ENCODE data around the gene TRIM8. TPM values are rescaled to one million over a fixed set of nuclear protein-coding genes. Genes with fewer than 3 reads are reported as not detected.

TRIM8 gene
- total and polyA plus RNA-seq, 4 donors, result 81.5 to 173 (median 120) TPM

DNA sequence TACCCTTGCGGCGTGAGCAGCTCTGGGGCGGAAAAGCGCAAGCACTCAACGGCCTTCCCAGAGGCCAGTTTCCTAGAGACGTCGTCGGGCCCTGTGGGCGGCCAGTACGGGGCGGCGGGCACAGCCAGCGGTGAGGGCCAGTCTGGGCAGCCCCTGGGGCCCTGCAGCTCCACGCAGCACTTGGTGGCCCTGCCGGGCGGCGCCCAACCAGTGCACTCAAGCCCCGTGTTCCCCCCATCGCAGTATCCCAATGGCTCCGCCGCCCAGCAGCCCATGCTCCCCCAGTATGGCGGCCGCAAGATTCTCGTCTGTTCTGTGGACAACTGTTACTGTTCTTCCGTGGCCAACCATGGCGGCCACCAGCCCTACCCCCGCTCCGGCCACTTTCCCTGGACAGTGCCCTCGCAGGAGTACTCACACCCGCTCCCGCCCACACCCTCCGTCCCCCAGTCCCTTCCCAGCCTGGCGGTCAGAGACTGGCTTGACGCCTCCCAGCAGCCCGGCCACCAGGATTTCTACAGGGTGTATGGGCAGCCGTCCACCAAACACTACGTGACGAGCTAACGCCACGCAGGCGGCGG, 12.6 kb downstream of the TRIM8 start:
- ATAC-seq (ENCODE audit: insufficient read depth, low FRiP score), result no peak
- H3K27ac ChIP-seq (ENCODE audit: low read depth in 1 of 2, low read length in 1 of 2), result peak overlapping the region in 1 of 2 donors; percentile 78
- peaks cover 21 to 46% (median 33%) of the 10 kb centered on the region in 4 donors for H3K36me3 ChIP-seq (ENCODE audit: control insufficient read depth in 4 of 4, insufficient read depth in 4 of 4, low read length in 4 of 4)
- H3K27me3 ChIP-seq (ENCODE audit: control insufficient read depth in 3 of 3, insufficient read depth in 3 of 3, low read length in 2 of 3), result no peaks in the 10 kb centered on the region
- TF ChIP-seq, protein P1, sequence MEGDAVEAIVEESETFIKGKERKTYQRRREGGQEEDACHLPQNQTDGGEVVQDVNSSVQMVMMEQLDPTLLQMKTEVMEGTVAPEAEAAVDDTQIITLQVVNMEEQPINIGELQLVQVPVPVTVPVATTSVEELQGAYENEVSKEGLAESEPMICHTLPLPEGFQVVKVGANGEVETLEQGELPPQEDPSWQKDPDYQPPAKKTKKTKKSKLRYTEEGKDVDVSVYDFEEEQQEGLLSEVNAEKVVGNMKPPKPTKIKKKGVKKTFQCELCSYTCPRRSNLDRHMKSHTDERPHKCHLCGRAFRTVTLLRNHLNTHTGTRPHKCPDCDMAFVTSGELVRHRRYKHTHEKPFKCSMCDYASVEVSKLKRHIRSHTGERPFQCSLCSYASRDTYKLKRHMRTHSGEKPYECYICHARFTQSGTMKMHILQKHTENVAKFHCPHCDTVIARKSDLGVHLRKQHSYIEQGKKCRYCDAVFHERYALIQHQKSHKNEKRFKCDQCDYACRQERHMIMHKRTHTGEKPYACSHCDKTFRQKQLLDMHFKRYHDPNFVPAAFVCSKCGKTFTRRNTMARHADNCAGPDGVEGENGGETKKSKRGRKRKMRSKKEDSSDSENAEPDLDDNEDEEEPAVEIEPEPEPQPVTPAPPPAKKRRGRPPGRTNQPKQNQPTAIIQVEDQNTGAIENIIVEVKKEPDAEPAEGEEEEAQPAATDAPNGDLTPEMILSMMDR (IDR thresholded peaks at IDR 0.05; ENCODE audit: control extremely low read depth, extremely low read depth), result no peak
- no peaks in the 10 kb centered on the region for H3K9me3 ChIP-seq (ENCODE audit: control insufficient read depth in 4 of 4, insufficient read depth in 3 of 4, low read length in 3 of 4)
- WGBS, 2 donors, result 82 to 91% methylated on average over 40 to 42 of the region's 42 CpGs
- H3K4me3 ChIP-seq, result no peak overlapping the region
- peaks cover 0 to 44% (median 19%) of the 10 kb centered on the region in 5 donors for H3K4me1 ChIP-seq (ENCODE audit: control insufficient read depth in 5 of 5, insufficient read depth in 5 of 5, low read length in 5 of 5)
- DNase-seq, result no peak
- H3K9ac ChIP-seq (ENCODE audit: insufficient read depth in 1 of 2, low read length in 2 of 2), result no peak overlapping the region

DNA sequence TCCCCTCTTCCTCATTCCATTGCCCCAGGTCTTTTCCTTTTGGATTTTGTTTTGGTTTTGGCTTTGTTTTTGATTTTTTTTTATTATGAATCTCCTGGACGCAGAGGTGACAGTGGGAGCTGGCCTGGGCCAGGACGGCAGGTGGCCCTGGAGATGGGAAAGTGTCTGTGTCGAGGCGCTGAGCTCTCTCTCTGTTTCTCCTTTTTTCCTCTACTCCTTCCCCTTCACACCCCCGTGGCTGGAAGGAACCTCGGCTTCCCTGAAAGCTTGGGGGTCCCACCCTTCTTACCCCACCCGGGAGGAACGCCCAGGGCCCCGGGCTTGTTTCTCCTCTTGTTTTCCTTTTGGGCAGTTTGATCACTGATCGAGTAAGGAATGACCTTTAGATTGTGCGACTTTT, 13.2 kb downstream of the TRIM8 start:
- no peak for DNase-seq
- no peak for ATAC-seq (ENCODE audit: insufficient read depth, low FRiP score)
- peaks cover 0 to 40% (median 19%) of the 10 kb centered on the region in 5 donors for H3K4me1 ChIP-seq (ENCODE audit: control insufficient read depth in 5 of 5, insufficient read depth in 5 of 5, low read length in 5 of 5)

DNA sequence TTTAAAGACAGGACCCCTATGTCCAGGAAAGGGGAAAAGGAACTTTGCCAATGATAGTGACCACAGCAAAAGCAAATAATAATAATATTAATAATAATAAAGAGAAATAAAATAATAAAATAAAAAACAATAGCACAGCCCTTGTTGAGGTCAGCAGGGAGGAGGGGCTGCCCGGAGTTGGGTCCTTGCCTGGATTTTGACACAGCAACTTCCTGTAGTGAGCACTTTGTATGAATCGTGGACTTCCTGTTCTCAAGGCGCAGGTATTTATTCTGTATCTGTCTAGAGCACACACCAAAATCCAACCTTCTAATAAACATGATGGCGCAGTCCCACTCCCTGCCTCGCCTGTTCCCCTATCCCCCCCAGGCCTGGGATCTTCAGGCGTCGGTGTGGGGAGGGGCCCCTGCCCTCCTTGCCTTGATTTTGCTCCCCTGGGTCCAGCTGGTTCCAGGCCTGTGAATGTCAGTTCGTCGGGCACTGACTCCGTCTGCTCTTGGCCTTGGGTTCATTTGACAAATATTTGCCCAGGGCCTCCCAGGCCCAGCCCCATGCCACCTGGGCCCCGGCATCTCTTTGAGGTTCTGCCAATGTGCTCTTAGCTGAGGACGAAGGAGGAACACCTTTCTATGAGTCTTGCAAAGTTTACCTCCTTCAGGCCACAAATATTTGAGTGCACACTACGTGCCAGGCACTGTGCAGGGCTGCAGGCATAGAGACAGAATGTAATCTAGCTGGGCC, 13.9 kb downstream of the TRIM8 start:
- ATAC-seq (ENCODE audit: insufficient read depth, low FRiP score) (peak; percentile 43), DNase-seq (peak; percentile 56 to 80 (median 59))
- no peak overlapping the region for H3K4me3 ChIP-seq
- peaks cover 0 to 39% (median 19%) of the 10 kb centered on the region in 5 donors for H3K4me1 ChIP-seq (ENCODE audit: control insufficient read depth in 5 of 5, insufficient read depth in 5 of 5, low read length in 5 of 5)
- peaks cover 20 to 40% (median 27%) of the 10 kb centered on the region in 4 donors for H3K36me3 ChIP-seq (ENCODE audit: control insufficient read depth in 4 of 4, insufficient read depth in 4 of 4, low read length in 4 of 4)
- 34 to 49% methylated on average over 13 of the region's 13 CpGs for WGBS, 2 donors
- no peaks in the 10 kb centered on the region for H3K27me3 ChIP-seq (ENCODE audit: control insufficient read depth in 3 of 3, insufficient read depth in 3 of 3, low read length in 2 of 3)
- H3K9ac ChIP-seq (ENCODE audit: insufficient read depth in 1 of 2, low read length in 2 of 2), result peak overlapping the region in 1 of 2 donors; percentile 23
- H3K27ac ChIP-seq (ENCODE audit: low read depth in 1 of 2, low read length in 1 of 2), result peak overlapping the region in 1 of 2 donors; percentile 93
- no peaks in the 10 kb centered on the region for H3K9me3 ChIP-seq (ENCODE audit: control insufficient read depth in 4 of 4, insufficient read depth in 3 of 4, low read length in 3 of 4)
- TF ChIP-seq, protein P1 (IDR thresholded peaks at IDR 0.05; ENCODE audit: control extremely low read depth, extremely low read depth), result no peak

More for the DNA sequence above, 13.2 kb downstream of the TRIM8 start:
- WGBS, 2 donors, result 45 to 72% methylated on average over 11 of the region's 11 CpGs
- Histone ChIP-seq H3K4me3 (no peak overlapping the region), H3K9me3 (ENCODE audit: control insufficient read depth in 4 of 4, insufficient read depth in 3 of 4, low read length in 3 of 4) (no peaks in the 10 kb centered on the region), H3K27ac (ENCODE audit: low read depth in 1 of 2, low read length in 1 of 2) (peak overlapping the region in 1 of 2 donors; percentile 78), H3K27me3 (ENCODE audit: control insufficient read depth in 3 of 3, insufficient read depth in 3 of 3, low read length in 2 of 3) (no peaks in the 10 kb centered on the region), H3K36me3 (ENCODE audit: control insufficient read depth in 4 of 4, insufficient read depth in 4 of 4, low read length in 4 of 4) (peaks cover 21 to 41% (median 30%) of the 10 kb centered on the region in 4 donors), H3K9ac (ENCODE audit: insufficient read depth in 1 of 2, low read length in 2 of 2) (peak overlapping the region in 1 of 2 donors; percentile 23)
- TF ChIP-seq, protein P1 (IDR thresholded peaks at IDR 0.05; ENCODE audit: control extremely low read depth, extremely low read depth), result no peak

Measured in lung (tissue), 12 donors.